Pancreas (tissue), 10 donors: ENCODE measurements around the gene KLF7. TPM values are rescaled to one million over a fixed set of nuclear protein-coding genes. Genes with fewer than 3 reads are reported as not detected.

ENCODE experiments used
- ATAC-seq, 4 donors: fragments of 200-7000 bp; cut with Tn5 transposase; one replicate each; pipeline versions ENCODE4 v1.8.0 to v1.9.1; 2020; ENCODE audit warnings: mild to moderate bottlenecking in 4 of 4, moderate library complexity in 4 of 4
- DNase-seq, 6 donors: peaks; one replicate each; pipeline ENCODE4 v3.0.0-alpha.2; 2020
- FAIRE-seq: peaks from 2 replicates; lab custom pipeline; 2012; peaks lifted over from hg19 to GRCh38; lab: Jason Lieb, UNC
- H3K27ac ChIP-seq, 4 donors: fragments of 200-600 bp; sonication (generic); 1 replicate in 3 of 4; 2 replicates in 1 of 4; pipeline versions ENCODE4 v1.5.0 to v1.8.0; 2020
- H3K27me3 ChIP-seq, 4 donors: fragments of 200-600 bp; one replicate each; pipeline ENCODE4 v1.8.0; 2021
- H3K36me3 ChIP-seq, 3 donors: fragments of 200-600 bp; sonication (generic) in 1 of 3; one replicate each; pipeline versions ENCODE4 v1.5.0 to v1.8.0; 2020 to 2021
- H3K4me1 ChIP-seq, 3 donors: fragments of 200-600 bp; one replicate each; pipeline ENCODE4 v1.8.0; 2021
- H3K4me3 ChIP-seq, 4 donors: fragments of 200-600 bp; sonication (generic) in 2 of 4; one replicate each; pipeline versions ENCODE4 v1.5.0 to v1.8.0; 2020 to 2021
- H3K9me3 ChIP-seq, 4 donors: fragments of 200-600 bp; one replicate each; pipeline ENCODE4 v1.8.0; 2021
- CTCF ChIP-seq, 4 donors: fragments of 200-600 bp; sonication (generic) in 3 of 4; IDR thresholded peaks; one replicate each; pipeline versions ENCODE4 v1.5.0 to v1.8.0; 2021; ENCODE audit warnings: antibody characterized with exemption in 4 of 4
- WGBS, 2 donors: extraction: QIAGEN DNeasy Blood & Tissue Kit; methylation state at CpG; one replicate each; pipeline ENCODE4 v1.1.7; 2013; 5-methylcytosine and 5-hydroxymethylcytosine counted together
- intact Hi-C, 3 donors: fragments of 100-400 bp; cut with DNase I; formaldehyde crosslinking; loops; one replicate each; pipeline versions ENCODE4 v1.11.1 to v1.14.2; 2022
- polyA plus RNA-seq, 2 donors: library from polyadenylated mRNA; stranded (reverse); fragments of 200-250 nt; gene quantifications; one replicate each; pipeline ENCODE4 v1.2.3, GENCODE V29; 2013
- total RNA-seq, 6 donors: library from RNA; stranded (reverse); fragmentation: NEBNext Ultra II Directional in 4 of 6; extraction: Animal tissue kit (Norgen Biotek cat#: 25700) in 4 of 6; gene quantifications; one replicate each; pipeline versions ENCODE4 v1.2.1 to v1.2.4, GENCODE V29; 2021 to 2023
- donor health status: healthy with polysubstance abuse.
- donor health status: DM: no; HTN: no; CAD: no; lungs with moderate emphysema.
- donor health status: DM: no; HTN: no; CAD: no.
- donor health status: control.
- donor health status: control.
- donor health status: Bipolar disorder and iron deficiency.
- donor health status: DM: yes; HTN: yes; CAD: no.
- donor health status: DM: no; HTN: no; CAD: no.
- donor health status: DM: no; HTN: no; CAD: no.
- donor health status: DM: yes; HTN: yes; CAD: no.

Gene KLF7
- total and polyA plus RNA-seq, 8 donors, result 2.4 to 15.0 (median 5.6) TPM

- no peak for TF ChIP-seq CTCF (IDR thresholded peaks at IDR 0.05)
- H3K27me3 ChIP-seq, result no peaks in the 10 kb centered on the region
- H3K27ac ChIP-seq, result no peak overlapping the region
- no peak for ATAC-seq
- H3K36me3 ChIP-seq, result no peaks in the 10 kb centered on the region
- no peak overlapping the region for H3K4me3 ChIP-seq
- FAIRE-seq, result no peak
- DNase-seq, result no peak
- H3K9me3 ChIP-seq, result no peaks in the 10 kb centered on the region
- intact Hi-C loops, result no loop called here
- H3K4me1 ChIP-seq, result no peaks in the 10 kb centered on the region
Measured at GRCh38 chr2:207132019-207132418, 33.7 kb downstream of the KLF7 start.

- no peaks in the 10 kb centered on the region for H3K4me1 ChIP-seq
- intact Hi-C loops, result no loop called here
Measured at GRCh38 chr2:207131594-207131993, 34.2 kb downstream of the KLF7 start.

GRCh38 chr2:207130958-207131521 is 34.7 kb downstream of the KLF7 start:
- Histone ChIP-seq H3K27ac (no peak overlapping the region), H3K27me3 (no peaks in the 10 kb centered on the region), H3K9me3 (no peaks in the 10 kb centered on the region), H3K4me3 (no peak overlapping the region), H3K4me1 (no peaks in the 10 kb centered on the region), H3K36me3 (no peaks in the 10 kb centered on the region)
- DNase-seq (no peak), ATAC-seq (no peak), FAIRE-seq (no peak)
- 56 to 66% methylated on average over 2 of the region's 2 CpGs for WGBS, 2 donors
- intact Hi-C loops, result no loop called here
- TF ChIP-seq CTCF (IDR thresholded peaks at IDR 0.05), result no peak

More at GRCh38 chr2:207131594-207131993, 34.2 kb downstream of the KLF7 start:
- no peak overlapping the region for H3K27ac ChIP-seq
- H3K27me3 ChIP-seq, result no peaks in the 10 kb centered on the region
- ATAC-seq (no peak), DNase-seq (no peak), FAIRE-seq (no peak)
- H3K4me3 ChIP-seq, result no peak overlapping the region
- 73 to 80% methylated on average over 2 of the region's 2 CpGs for WGBS, 2 donors
- no peak for TF ChIP-seq CTCF (IDR thresholded peaks at IDR 0.05)
- no peaks in the 10 kb centered on the region for H3K36me3 ChIP-seq
- no peaks in the 10 kb centered on the region for H3K9me3 ChIP-seq

- Histone ChIP-seq H3K4me1 (no peaks in the 10 kb centered on the region), H3K27ac (no peak overlapping the region), H3K27me3 (no peaks in the 10 kb centered on the region), H3K4me3 (no peak overlapping the region), H3K36me3 (no peaks in the 10 kb centered on the region), H3K9me3 (no peaks in the 10 kb centered on the region)
- FAIRE-seq (no peak), DNase-seq (no peak), ATAC-seq (no peak)
- 60 to 66% methylated on average over 4 of the region's 4 CpGs for WGBS, 2 donors
- intact Hi-C loops, result no loop called here
- TF ChIP-seq CTCF (IDR thresholded peaks at IDR 0.05), result no peak
Measured at GRCh38 chr2:207129821-207130220, 35.9 kb downstream of the KLF7 start.

- ATAC-seq (no peak), DNase-seq (no peak), FAIRE-seq (no peak)
- Histone ChIP-seq H3K9me3 (no peaks in the 10 kb centered on the region), H3K4me3 (no peak overlapping the region), H3K27ac (no peak overlapping the region), H3K36me3 (no peaks in the 10 kb centered on the region), H3K4me1 (no peaks in the 10 kb centered on the region), H3K27me3 (no peaks in the 10 kb centered on the region)
- no peak for TF ChIP-seq CTCF (IDR thresholded peaks at IDR 0.05)
- 95 to 97% methylated on average over 4 of the region's 4 CpGs for WGBS, 2 donors
- intact Hi-C loops, result no loop called here
Measured at GRCh38 chr2:207128867-207129266, 36.9 kb downstream of the KLF7 start.
